ENCODE data around the gene CNTNAP5.

CNTNAP5 gene

GRCh38 chr2:124804014-124804940, 779.2 kb downstream of the CNTNAP5 start:
- Histone ChIP-seq H2AFZ (ENCODE audit: insufficient read depth, low read length, poor library complexity) (no peak overlapping the region), H3K27ac (ENCODE audit: low read depth, low read length) (no peak overlapping the region), H2BK12ac (ENCODE audit: low read length) (no peak overlapping the region), H2AK5ac (ENCODE audit: low read length) (no peak overlapping the region), H3K4me1 (ENCODE audit: control insufficient read depth in 1 of 2, insufficient read depth in 2 of 2, low read length in 2 of 2) (no peaks in the 10 kb centered on the region), H2BK5ac (ENCODE audit: low read depth, low read length, poor library complexity) (no peak overlapping the region), H3K14ac (ENCODE audit: low read length) (no peak overlapping the region), H4K12ac (ENCODE audit: low read depth, low read length) (no peak overlapping the region), H2BK120ac (ENCODE audit: insufficient read depth, low read length, poor library complexity) (no peak overlapping the region), H4K91ac (ENCODE audit: low read depth, low read length) (no peak overlapping the region), H3K9ac (ENCODE audit: low read length) (no peak overlapping the region), H4K8ac (ENCODE audit: low read depth, low read length) (no peak overlapping the region), H3K27me3 (ENCODE audit: insufficient read depth, low read length) (no peaks in the 10 kb centered on the region), H3K4ac (ENCODE audit: low read depth, low read length) (no peak overlapping the region), H3K18ac (ENCODE audit: low read length) (no peak overlapping the region), H3K79me1 (ENCODE audit: low read length) (no peaks in the 10 kb centered on the region), H3K79me2 (ENCODE audit: control insufficient read depth, insufficient read depth, low read length, poor library complexity) (no peaks in the 10 kb centered on the region), H3K36me3 (ENCODE audit: control insufficient read depth in 1 of 2, insufficient read depth in 2 of 2, low read length in 2 of 2) (no peaks in the 10 kb centered on the region), H3K4me3 (ENCODE audit: low read depth, low read length) (no peak overlapping the region), H3K4me2 (ENCODE audit: low read length) (no peak overlapping the region), H3K9me3 (ENCODE audit: insufficient read depth, low read depth, low read length) (no peaks in the 10 kb centered on the region), H3K23ac (ENCODE audit: low read length) (no peak overlapping the region)
- peak in 1 of 2 donors; percentile 60 for DNase-seq
- no CpG with 5 or more reads among the region's 5 CpGs for WGBS (ENCODE audit: extremely low coverage, insufficient coverage, insufficient read length)

- no peak overlapping the region for H3K27ac ChIP-seq (ENCODE audit: low read depth, low read length)
- H2AFZ ChIP-seq (ENCODE audit: insufficient read depth, low read length, poor library complexity): no peak overlapping the region
- H3K18ac ChIP-seq (ENCODE audit: low read length): no peak overlapping the region
- no peak overlapping the region for H2AK5ac ChIP-seq (ENCODE audit: low read length)
- no peak overlapping the region for H3K4me2 ChIP-seq (ENCODE audit: low read length)
- no peak overlapping the region for H2BK120ac ChIP-seq (ENCODE audit: insufficient read depth, low read length, poor library complexity)
- H3K27me3 ChIP-seq (ENCODE audit: insufficient read depth, low read length): no peaks in the 10 kb centered on the region
- H3K4me3 ChIP-seq (ENCODE audit: low read depth, low read length): no peak overlapping the region
- H3K14ac ChIP-seq (ENCODE audit: low read length): no peak overlapping the region
- H3K4me1 ChIP-seq (ENCODE audit: control insufficient read depth in 1 of 2, insufficient read depth in 2 of 2, low read length in 2 of 2): no peaks in the 10 kb centered on the region
- no peaks in the 10 kb centered on the region for H3K9me3 ChIP-seq (ENCODE audit: insufficient read depth, low read depth, low read length)
- no peak overlapping the region for H3K4ac ChIP-seq (ENCODE audit: low read depth, low read length)
- DNase-seq: no peak
- no peak overlapping the region for H4K91ac ChIP-seq (ENCODE audit: low read depth, low read length)
- H4K8ac ChIP-seq (ENCODE audit: low read depth, low read length): no peak overlapping the region
- no peak overlapping the region for H4K12ac ChIP-seq (ENCODE audit: low read depth, low read length)
- H3K9ac ChIP-seq (ENCODE audit: low read length): no peak overlapping the region
- no CpG with 5 or more reads among the region's 3 CpGs for WGBS (ENCODE audit: extremely low coverage, insufficient coverage, insufficient read length)
- no peak overlapping the region for H3K23ac ChIP-seq (ENCODE audit: low read length)
- H3K36me3 ChIP-seq (ENCODE audit: control insufficient read depth in 1 of 2, insufficient read depth in 2 of 2, low read length in 2 of 2): no peaks in the 10 kb centered on the region
- H2BK12ac ChIP-seq (ENCODE audit: low read length): no peak overlapping the region
- no peaks in the 10 kb centered on the region for H3K79me2 ChIP-seq (ENCODE audit: control insufficient read depth, insufficient read depth, low read length, poor library complexity)
- no peaks in the 10 kb centered on the region for H3K79me1 ChIP-seq (ENCODE audit: low read length)
- H2BK5ac ChIP-seq (ENCODE audit: low read depth, low read length, poor library complexity): no peak overlapping the region
Measured at GRCh38 chr2:124805060-124805459, 780.0 kb downstream of the CNTNAP5 start.

- no peak overlapping the region for H2AFZ ChIP-seq (ENCODE audit: insufficient read depth, low read length, poor library complexity)
- no peak overlapping the region for H3K18ac ChIP-seq (ENCODE audit: low read length)
- no peak overlapping the region for H3K23ac ChIP-seq (ENCODE audit: low read length)
- H4K91ac ChIP-seq (ENCODE audit: low read depth, low read length): no peak overlapping the region
- no peaks in the 10 kb centered on the region for H3K79me2 ChIP-seq (ENCODE audit: control insufficient read depth, insufficient read depth, low read length, poor library complexity)
- no peaks in the 10 kb centered on the region for H3K79me1 ChIP-seq (ENCODE audit: low read length)
- H4K8ac ChIP-seq (ENCODE audit: low read depth, low read length): no peak overlapping the region
- H2BK120ac ChIP-seq (ENCODE audit: insufficient read depth, low read length, poor library complexity): no peak overlapping the region
- no peak overlapping the region for H3K4ac ChIP-seq (ENCODE audit: low read depth, low read length)
- peak in 1 of 2 donors; percentile 4 for DNase-seq
- no CpG with 5 or more reads among the region's 4 CpGs for WGBS (ENCODE audit: extremely low coverage, insufficient coverage, insufficient read length)
- no peaks in the 10 kb centered on the region for H3K9me3 ChIP-seq (ENCODE audit: insufficient read depth, low read depth, low read length)
- no peak overlapping the region for H3K4me3 ChIP-seq (ENCODE audit: low read depth, low read length)
- no peak overlapping the region for H2BK5ac ChIP-seq (ENCODE audit: low read depth, low read length, poor library complexity)
- no peaks in the 10 kb centered on the region for H3K36me3 ChIP-seq (ENCODE audit: control insufficient read depth in 1 of 2, insufficient read depth in 2 of 2, low read length in 2 of 2)
- H3K4me1 ChIP-seq (ENCODE audit: control insufficient read depth in 1 of 2, insufficient read depth in 2 of 2, low read length in 2 of 2): no peaks in the 10 kb centered on the region
- no peak overlapping the region for H3K27ac ChIP-seq (ENCODE audit: low read depth, low read length)
- H4K12ac ChIP-seq (ENCODE audit: low read depth, low read length): no peak overlapping the region
- H3K14ac ChIP-seq (ENCODE audit: low read length): no peak overlapping the region
- no peak overlapping the region for H2BK12ac ChIP-seq (ENCODE audit: low read length)
- H2AK5ac ChIP-seq (ENCODE audit: low read length): no peak overlapping the region
- no peak overlapping the region for H3K4me2 ChIP-seq (ENCODE audit: low read length)
- no peak overlapping the region for H3K9ac ChIP-seq (ENCODE audit: low read length)
- H3K27me3 ChIP-seq (ENCODE audit: insufficient read depth, low read length): no peaks in the 10 kb centered on the region
Measured at GRCh38 chr2:124810132-124810531, 785.0 kb downstream of the CNTNAP5 start.

- H3K4me1 ChIP-seq (ENCODE audit: control insufficient read depth in 1 of 2, insufficient read depth in 2 of 2, low read length in 2 of 2): no peaks in the 10 kb centered on the region
- H3K18ac ChIP-seq (ENCODE audit: low read length): no peak overlapping the region
- no CpG with 5 or more reads among the region's 11 CpGs for WGBS (ENCODE audit: extremely low coverage, insufficient coverage, insufficient read length)
- H2BK12ac ChIP-seq (ENCODE audit: low read length): no peak overlapping the region
- H3K79me2 ChIP-seq (ENCODE audit: control insufficient read depth, insufficient read depth, low read length, poor library complexity): no peaks in the 10 kb centered on the region
- H3K14ac ChIP-seq (ENCODE audit: low read length): no peak overlapping the region
- no peak overlapping the region for H4K91ac ChIP-seq (ENCODE audit: low read depth, low read length)
- H2BK120ac ChIP-seq (ENCODE audit: insufficient read depth, low read length, poor library complexity): no peak overlapping the region
- no peak overlapping the region for H2BK5ac ChIP-seq (ENCODE audit: low read depth, low read length, poor library complexity)
- no peak overlapping the region for H3K23ac ChIP-seq (ENCODE audit: low read length)
- H3K36me3 ChIP-seq (ENCODE audit: control insufficient read depth in 1 of 2, insufficient read depth in 2 of 2, low read length in 2 of 2): no peaks in the 10 kb centered on the region
- H3K27ac ChIP-seq (ENCODE audit: low read depth, low read length): no peak overlapping the region
- no peaks in the 10 kb centered on the region for H3K79me1 ChIP-seq (ENCODE audit: low read length)
- H3K9me3 ChIP-seq (ENCODE audit: insufficient read depth, low read depth, low read length): no peaks in the 10 kb centered on the region
- H3K4ac ChIP-seq (ENCODE audit: low read depth, low read length): no peak overlapping the region
- H4K8ac ChIP-seq (ENCODE audit: low read depth, low read length): no peak overlapping the region
- no peak overlapping the region for H4K12ac ChIP-seq (ENCODE audit: low read depth, low read length)
- H2AK5ac ChIP-seq (ENCODE audit: low read length): no peak overlapping the region
- H3K4me3 ChIP-seq (ENCODE audit: low read depth, low read length): no peak overlapping the region
- no peak overlapping the region for H3K4me2 ChIP-seq (ENCODE audit: low read length)
- no peak overlapping the region for H3K9ac ChIP-seq (ENCODE audit: low read length)
- H2AFZ ChIP-seq (ENCODE audit: insufficient read depth, low read length, poor library complexity): no peak overlapping the region
- H3K27me3 ChIP-seq (ENCODE audit: insufficient read depth, low read length): no peaks in the 10 kb centered on the region
- DNase-seq: no peak
Measured at GRCh38 chr2:124814968-124815745, 790.1 kb downstream of the CNTNAP5 start.
